Measurements from ENCODE around the gene KLK4.
A peak's percentile ranks its signal among the peaks of the same experiment; 100 is the strongest.

The KLK4 gene

DNA sequence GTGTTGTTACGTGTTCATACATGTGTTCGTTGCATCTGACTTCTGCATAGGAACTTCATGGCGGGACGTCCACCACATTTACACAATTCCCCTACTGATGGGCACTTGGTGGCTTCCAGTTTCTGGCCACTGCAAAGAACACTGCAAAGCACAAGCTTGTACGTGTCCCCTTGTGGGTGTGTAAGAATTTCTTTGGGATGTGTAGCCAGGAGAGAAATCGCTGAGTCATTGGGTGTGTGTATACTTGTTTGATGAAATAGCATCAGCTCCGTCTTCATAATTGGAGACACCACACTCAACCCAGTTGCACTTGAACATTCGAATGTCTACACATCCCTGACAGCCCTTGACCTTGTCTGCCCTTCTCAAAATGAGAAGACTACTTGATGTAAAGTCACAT, 22.4 kb upstream of the KLK4 start:
- DNase-seq (ENCODE audit: low spot score): no peak
- H3K27me3 ChIP-seq (ENCODE audit: insufficient read depth, poor library complexity, severe bottlenecking): no peaks in the 10 kb centered on the region
- H3K36me3 ChIP-seq (ENCODE audit: low read depth): no peaks in the 10 kb centered on the region
- TF ChIP-seq, protein P1, sequence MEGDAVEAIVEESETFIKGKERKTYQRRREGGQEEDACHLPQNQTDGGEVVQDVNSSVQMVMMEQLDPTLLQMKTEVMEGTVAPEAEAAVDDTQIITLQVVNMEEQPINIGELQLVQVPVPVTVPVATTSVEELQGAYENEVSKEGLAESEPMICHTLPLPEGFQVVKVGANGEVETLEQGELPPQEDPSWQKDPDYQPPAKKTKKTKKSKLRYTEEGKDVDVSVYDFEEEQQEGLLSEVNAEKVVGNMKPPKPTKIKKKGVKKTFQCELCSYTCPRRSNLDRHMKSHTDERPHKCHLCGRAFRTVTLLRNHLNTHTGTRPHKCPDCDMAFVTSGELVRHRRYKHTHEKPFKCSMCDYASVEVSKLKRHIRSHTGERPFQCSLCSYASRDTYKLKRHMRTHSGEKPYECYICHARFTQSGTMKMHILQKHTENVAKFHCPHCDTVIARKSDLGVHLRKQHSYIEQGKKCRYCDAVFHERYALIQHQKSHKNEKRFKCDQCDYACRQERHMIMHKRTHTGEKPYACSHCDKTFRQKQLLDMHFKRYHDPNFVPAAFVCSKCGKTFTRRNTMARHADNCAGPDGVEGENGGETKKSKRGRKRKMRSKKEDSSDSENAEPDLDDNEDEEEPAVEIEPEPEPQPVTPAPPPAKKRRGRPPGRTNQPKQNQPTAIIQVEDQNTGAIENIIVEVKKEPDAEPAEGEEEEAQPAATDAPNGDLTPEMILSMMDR (IDR thresholded peaks at IDR 0.05; ENCODE audit: poor library complexity, severe bottlenecking): no peak
- ATAC-seq (ENCODE audit: low read depth): peak; percentile 22; the same call in 2 of the 3 replicates
- no peaks in the 10 kb centered on the region for H3K9me3 ChIP-seq (ENCODE audit: severe bottlenecking)
- no peak overlapping the region for H3K4me3 ChIP-seq (ENCODE audit: severe bottlenecking)
- H3K4me1 ChIP-seq (ENCODE audit: insufficient read depth, poor library complexity, severe bottlenecking): peaks cover 27% of the 10 kb centered on the region
- peak overlapping the region; percentile 66 for H3K27ac ChIP-seq (ENCODE audit: poor library complexity, severe bottlenecking)

DNA sequence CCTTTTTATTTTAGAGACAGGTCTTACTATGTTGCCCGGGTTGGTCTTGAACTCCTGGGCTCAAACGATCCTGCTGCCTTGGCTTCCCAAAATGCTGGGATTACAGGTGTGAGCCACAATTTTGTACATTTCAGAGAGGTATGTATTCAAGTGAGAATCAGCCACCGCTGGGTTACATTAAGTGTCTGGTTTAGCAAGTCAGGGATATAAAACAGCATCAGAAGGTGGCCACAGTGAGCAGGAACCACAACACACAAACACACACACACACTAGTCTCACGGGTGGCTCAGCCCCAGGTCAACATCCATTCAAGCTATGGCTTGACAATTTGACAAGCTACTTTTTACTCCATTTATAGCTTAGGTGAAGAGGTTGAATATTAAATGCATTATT, 21.5 kb upstream of the KLK4 start:
- TF ChIP-seq, protein P1 (IDR thresholded peaks at IDR 0.05; ENCODE audit: poor library complexity, severe bottlenecking): no peak

DNA sequence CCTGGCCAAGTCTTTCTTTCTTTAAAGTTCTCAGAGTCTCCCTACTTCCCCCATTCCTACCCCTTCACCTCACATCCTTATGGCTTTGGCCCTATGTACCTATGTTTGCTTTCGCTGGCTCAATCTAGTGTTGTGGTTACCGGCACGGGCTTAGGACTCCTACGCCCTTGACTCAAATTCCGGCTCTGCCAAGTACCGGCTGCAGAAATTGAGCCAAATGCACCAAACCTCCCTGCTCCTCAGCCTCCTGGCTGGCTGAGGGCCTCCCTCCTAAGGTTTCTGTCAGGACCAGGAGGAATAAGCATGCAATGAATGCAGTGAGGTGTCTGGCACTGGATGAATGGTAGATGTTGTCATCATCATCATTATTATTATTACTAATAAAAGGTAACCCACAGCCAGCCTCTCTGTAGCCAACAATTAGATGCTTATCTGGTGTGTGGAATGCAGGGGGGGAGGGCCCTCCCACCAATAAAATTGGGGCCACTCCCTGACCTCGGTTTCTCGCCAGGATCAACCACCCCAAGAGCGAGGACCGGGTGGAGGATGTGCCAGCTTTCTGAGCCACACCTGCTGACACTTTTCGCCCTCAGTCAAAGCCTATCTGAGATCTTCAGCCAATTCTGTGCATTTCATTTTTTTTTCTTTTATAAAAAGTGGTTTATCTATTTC, 21.0 kb upstream of the KLK4 start:
- no peak overlapping the region for H3K4me3 ChIP-seq (ENCODE audit: severe bottlenecking)
- ATAC-seq (ENCODE audit: low read depth): peak; percentile 95
- TF ChIP-seq, protein P1 (IDR thresholded peaks at IDR 0.05; ENCODE audit: poor library complexity, severe bottlenecking): no peak
- no peaks in the 10 kb centered on the region for H3K36me3 ChIP-seq (ENCODE audit: low read depth)
- peak overlapping the region; percentile 66 for H3K27ac ChIP-seq (ENCODE audit: poor library complexity, severe bottlenecking)
- H3K4me1 ChIP-seq (ENCODE audit: insufficient read depth, poor library complexity, severe bottlenecking): peaks cover 27% of the 10 kb centered on the region
- DNase-seq (ENCODE audit: low spot score): peak; percentile 90
- no peaks in the 10 kb centered on the region for H3K27me3 ChIP-seq (ENCODE audit: insufficient read depth, poor library complexity, severe bottlenecking)
- no peaks in the 10 kb centered on the region for H3K9me3 ChIP-seq (ENCODE audit: severe bottlenecking)

More for the DNA sequence above, 21.5 kb upstream of the KLK4 start:
- DNase-seq (ENCODE audit: low spot score): no peak
- Histone ChIP-seq H3K27me3 (ENCODE audit: insufficient read depth, poor library complexity, severe bottlenecking) (no peaks in the 10 kb centered on the region), H3K9me3 (ENCODE audit: severe bottlenecking) (no peaks in the 10 kb centered on the region), H3K27ac (ENCODE audit: poor library complexity, severe bottlenecking) (peak overlapping the region; percentile 66), H3K4me3 (ENCODE audit: severe bottlenecking) (no peak overlapping the region), H3K4me1 (ENCODE audit: insufficient read depth, poor library complexity, severe bottlenecking) (peaks cover 27% of the 10 kb centered on the region), H3K36me3 (ENCODE audit: low read depth) (no peaks in the 10 kb centered on the region)
- no peak for ATAC-seq (ENCODE audit: low read depth)

DNA sequence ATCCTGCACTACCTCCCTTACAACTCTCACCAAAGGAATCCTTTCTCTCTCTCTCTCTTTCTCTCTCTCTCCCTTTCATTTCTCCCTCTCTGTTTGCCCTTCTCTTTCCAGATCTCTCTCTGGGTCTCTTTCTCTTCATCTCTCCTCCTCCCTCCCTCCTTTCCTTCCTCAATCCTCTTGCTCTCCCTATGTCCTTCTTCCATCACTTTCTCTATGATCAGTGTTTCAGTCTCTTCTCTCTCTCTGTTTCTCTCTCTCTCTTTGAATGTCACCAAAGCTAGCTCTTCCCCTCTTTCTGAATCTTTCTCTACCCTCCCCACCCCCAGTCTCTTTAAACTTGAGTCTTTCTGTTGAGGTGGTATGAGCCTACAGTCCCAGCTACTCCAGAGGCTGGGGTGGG, 19.8 kb upstream of the KLK4 start:
- ATAC-seq (ENCODE audit: low read depth) (no peak), DNase-seq (ENCODE audit: low spot score) (no peak)
- Histone ChIP-seq H3K9me3 (ENCODE audit: severe bottlenecking) (no peaks in the 10 kb centered on the region), H3K27ac (ENCODE audit: poor library complexity, severe bottlenecking) (peak overlapping the region; percentile 66), H3K36me3 (ENCODE audit: low read depth) (no peaks in the 10 kb centered on the region), H3K4me1 (ENCODE audit: insufficient read depth, poor library complexity, severe bottlenecking) (peaks cover 27% of the 10 kb centered on the region), H3K4me3 (ENCODE audit: severe bottlenecking) (no peak overlapping the region), H3K27me3 (ENCODE audit: insufficient read depth, poor library complexity, severe bottlenecking) (no peaks in the 10 kb centered on the region)
- TF ChIP-seq, protein P1 (IDR thresholded peaks at IDR 0.05; ENCODE audit: poor library complexity, severe bottlenecking): no peak

DNA sequence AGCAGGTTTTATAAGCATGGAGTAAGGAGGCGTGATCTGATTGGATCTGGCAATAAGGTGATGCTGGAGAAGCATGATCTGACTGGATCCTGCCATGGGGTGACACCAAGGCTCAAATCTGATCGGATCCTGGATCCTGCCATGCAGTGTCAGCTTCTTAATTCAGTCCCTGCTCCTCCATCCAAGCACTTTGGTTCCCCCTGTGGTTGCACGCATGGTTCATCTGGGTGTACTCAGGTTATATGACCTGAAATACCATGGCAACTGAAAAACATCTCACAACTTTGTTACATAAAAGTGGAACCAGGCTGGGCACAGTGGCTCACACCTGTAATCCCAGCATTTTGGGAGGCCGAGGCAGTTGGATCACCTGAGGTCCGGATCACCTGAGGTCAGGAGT, 17.6 kb upstream of the KLK4 start:
- Histone ChIP-seq H3K9me3 (ENCODE audit: severe bottlenecking) (no peaks in the 10 kb centered on the region), H3K27me3 (ENCODE audit: insufficient read depth, poor library complexity, severe bottlenecking) (no peaks in the 10 kb centered on the region), H3K27ac (ENCODE audit: poor library complexity, severe bottlenecking) (no peak overlapping the region), H3K4me1 (ENCODE audit: insufficient read depth, poor library complexity, severe bottlenecking) (peaks cover 24% of the 10 kb centered on the region), H3K4me3 (ENCODE audit: severe bottlenecking) (no peak overlapping the region), H3K36me3 (ENCODE audit: low read depth) (no peaks in the 10 kb centered on the region)
- DNase-seq (ENCODE audit: low spot score): no peak
- TF ChIP-seq, protein P1 (IDR thresholded peaks at IDR 0.05; ENCODE audit: poor library complexity, severe bottlenecking): no peak
- no peak for ATAC-seq (ENCODE audit: low read depth)
